RKO (cell line): ENCODE data around the gene C8A.

Source experiments
- DNase-seq: peaks from one replicate; pipeline ENCODE4 v3.0.0-alpha.2; 2016; ENCODE audit warnings: low spot score

The C8A gene

DNA sequence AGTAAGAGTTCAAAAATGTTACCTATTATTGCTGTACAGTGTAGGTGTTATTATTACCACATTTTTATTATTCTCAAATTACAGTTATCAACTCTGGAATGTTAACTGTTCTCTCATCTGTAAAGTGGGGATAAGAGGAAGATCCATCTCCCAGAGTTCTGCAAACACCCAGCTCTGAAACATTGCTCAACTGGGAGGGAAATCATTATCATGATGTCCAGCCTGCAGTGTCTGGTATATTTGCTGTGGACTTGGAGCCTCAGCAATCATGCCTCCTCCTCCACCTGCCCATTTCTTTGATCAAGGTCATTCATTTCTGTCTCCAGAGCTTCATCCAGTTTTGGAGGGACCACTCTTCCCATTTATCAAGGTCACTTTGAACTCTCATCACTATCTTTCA is 39.4 kb downstream of the C8A start:
- no peak for DNase-seq

DNA sequence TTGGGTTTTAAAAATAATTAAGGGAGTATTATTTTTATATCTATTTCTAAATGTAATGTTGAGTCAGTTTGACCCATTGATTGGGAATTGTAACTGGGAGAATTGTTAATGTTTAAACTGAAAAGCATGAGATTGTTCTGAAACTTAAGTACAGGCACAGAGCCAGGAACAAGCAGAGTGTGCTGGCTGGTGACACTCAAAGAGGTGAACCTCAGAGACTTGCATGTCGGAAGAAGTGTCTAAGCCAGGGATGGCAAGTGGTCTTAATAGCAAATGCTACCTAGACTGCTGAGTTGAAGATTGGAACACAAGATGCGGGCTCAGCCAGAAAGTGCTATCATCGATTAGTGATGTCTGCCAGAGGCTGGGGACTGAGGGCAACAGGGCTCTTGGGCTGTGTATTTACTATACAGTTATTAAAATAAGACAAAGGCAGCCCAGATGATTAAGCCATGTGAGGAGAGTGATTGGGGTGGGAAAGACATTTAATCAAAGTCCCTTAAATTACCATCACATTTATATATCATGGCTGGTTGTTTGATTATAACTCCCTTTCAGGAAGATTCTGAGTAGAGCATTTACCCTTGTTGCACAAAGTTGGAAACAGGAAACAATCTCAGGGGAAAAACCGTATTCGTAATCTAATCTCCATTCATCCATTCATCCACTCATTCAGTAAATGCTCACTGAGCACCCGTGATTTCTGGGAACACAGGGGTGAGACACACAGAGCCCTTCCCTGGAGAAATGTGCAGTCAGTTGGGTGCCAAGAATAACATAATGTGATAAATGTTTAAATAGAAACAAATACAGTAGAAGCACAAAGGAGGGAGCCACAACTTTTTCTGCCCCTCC is 42.8 kb downstream of the C8A start:
- no peak for DNase-seq

DNA sequence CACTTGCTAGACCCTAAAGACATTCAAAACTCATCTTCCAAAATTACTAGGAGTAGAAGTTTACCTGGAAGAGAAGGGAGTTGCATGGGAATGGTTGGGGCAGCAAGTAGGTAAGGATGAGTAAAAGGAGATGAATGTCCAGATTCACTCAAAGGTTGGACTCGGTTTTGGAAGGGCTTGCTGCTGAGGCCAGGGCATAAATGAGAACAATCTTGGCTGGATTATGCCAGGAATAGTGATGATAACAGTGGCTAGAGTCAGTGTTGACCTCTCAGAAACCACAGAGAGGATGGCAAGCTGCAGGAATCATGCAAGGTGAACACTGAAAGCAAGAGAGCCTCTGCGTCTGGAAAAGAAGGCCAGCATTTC is 43.4 kb downstream of the C8A start:
- no peak for DNase-seq

DNA sequence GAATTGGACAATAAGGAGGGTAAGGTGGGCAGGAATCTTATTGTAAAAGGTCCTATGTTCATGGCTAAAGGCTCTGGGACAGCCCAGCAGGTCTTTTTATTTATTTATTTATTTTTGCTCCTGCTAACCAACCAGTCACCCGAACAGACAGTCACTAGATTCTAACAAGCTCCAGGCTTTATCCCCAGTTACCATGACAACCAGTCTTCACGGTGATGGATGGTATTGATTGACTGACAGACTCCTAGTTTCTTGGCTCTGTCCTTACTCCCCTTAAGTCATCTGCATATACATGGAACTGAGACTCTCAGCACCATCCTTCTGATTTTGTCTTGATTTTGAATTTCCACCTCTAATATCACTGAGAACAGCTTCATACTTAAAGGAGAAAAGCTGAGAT is 44.3 kb downstream of the C8A start:
- no peak for DNase-seq

DNA sequence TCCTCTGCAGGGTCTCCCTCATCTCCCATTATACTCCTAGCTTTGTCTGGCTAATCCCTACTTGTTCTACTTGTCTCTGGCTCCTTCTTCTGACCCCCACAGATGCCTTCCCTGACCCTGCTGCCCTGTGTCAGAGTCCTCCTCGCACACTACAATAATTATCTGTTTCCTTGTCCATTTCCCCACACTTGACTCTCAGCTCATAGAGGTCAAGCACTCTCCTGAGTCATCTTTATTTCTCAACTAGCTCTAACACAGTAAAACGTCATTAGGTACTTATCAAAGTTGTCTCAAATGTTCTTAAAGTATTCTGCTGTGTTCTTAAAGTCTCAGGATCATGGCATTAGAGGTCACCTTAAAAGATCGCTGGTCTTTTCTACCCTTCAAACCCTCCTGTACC is 47.1 kb downstream of the C8A start:
- DNase-seq = no peak

DNA sequence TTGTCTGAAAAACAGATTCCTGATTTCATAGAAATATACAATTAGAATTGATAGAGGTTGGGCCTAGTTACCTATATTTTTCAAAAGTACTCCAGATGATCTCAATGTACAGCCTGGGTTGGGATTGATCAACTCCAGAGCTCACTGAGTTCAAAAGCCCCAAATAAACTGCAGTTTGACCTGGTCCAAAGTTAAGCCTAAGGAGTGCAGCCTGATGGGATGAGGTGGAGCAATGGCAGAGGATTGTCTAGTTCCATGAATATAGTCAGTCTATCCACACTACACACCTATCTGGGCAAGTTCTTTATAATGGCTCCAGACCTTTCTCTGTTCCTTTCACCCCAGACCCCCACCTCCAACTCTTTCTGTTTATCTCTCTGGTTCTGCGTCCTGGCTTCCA is 49.2 kb downstream of the C8A start:
- DNase-seq = no peak

DNA sequence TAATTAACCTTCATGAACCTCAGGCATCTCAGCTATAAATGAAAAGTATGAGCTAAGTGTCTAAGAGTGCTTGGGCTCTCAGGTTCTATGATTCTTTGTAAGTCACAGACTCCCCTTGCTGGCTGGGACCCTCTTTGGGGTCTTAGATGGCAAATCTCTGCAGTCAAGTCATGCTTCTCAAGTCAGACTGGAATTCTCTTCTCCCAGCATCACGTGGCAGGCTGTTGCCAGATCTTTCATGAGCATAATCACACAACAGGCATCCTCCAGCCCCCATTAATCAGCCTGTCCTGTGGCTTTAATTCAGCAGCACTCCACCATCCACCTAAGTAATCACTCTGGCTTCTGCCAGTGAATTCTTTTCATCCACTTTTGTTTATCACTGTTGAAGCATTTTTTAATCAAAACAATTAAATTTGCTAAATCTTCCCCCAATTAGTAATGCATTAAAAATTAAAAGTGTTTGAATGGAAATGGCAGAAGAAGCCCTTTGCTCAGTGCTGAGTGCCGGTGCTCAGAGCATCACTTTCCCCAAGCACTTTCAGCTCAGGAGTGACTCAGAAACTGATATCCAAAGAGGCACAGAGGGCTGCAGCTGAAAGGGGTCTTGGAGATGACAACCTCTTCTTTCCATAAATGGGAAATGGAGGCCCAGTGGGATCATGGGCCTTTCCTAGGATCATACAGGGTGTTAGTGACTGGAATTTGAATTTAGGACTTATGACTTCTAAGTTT is 50.2 kb downstream of the C8A start:
- DNase-seq = no peak

DNA sequence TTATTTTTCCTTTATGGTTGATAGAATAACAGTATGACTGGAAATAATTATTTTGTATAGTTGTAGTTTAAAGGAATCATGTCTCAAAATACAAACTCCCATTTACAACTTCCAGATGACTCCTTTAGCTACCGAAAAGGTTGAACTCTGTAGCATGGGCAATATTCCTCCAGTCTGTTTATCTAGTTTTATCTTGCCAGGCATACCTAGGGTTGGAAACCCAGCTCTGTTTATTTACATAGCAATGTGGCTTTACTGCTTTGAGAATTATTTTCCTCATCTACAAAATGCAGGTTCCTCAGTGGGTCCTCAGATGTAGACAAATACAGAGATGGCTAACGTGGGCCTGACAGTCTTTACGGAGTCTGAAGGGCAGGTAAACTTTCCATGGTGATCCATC is 51.1 kb downstream of the C8A start:
- DNase-seq = no peak

DNA sequence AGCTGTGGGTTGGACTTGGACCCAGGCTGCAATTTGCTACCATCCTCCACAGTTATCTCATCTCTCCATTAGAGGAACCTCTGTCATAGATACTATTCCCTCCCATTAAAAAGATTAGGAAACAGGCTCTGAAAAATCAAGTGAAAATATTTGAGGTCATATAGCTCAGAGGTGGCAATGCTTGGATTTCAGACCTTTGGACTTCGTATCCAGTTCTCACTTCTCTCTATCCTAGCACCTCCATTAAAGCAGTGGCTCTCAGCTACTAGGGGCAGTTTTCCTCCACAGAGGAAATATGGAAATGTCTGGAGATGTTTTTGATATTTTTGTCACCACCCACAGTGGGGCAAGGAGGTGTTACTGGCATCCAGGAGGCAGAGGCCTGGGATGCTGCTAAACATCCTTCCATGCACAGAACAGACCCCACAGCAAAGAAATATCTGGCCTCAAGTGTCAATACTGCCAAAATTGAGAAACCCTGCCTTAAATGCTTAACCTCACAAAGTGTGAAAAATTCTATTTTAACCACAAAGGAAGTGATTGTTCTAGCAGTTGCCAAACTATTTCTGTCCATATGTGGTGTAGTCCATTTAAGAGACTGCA is 54.1 kb downstream of the C8A start:
- no peak for DNase-seq

DNA sequence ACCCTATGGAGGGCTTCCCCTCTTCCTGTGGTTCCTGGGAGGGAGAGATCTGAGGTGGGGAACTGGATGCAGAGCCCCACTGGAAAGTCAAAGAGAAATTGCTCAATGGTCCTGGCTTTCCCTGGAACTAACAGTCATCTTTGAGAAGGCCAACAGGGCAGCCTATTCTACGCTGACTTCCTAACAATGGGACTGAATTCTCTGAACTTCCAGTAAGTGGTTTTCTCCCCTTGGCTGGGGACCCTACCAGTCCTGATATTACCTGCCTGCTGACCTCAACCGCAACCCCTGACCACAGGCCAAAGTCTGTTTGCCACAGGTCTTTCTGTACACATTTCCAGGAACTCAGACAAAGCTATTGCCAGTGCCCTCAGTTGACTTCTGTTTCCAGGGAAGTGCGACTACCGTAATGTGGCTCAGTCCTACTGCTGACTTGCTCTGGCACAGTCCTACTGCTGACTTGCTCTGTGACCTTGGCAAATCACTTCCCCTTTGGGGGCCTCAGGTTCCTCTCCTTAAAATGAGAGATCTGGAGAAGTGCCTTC is 55.9 kb downstream of the C8A start:
- DNase-seq = no peak

DNA sequence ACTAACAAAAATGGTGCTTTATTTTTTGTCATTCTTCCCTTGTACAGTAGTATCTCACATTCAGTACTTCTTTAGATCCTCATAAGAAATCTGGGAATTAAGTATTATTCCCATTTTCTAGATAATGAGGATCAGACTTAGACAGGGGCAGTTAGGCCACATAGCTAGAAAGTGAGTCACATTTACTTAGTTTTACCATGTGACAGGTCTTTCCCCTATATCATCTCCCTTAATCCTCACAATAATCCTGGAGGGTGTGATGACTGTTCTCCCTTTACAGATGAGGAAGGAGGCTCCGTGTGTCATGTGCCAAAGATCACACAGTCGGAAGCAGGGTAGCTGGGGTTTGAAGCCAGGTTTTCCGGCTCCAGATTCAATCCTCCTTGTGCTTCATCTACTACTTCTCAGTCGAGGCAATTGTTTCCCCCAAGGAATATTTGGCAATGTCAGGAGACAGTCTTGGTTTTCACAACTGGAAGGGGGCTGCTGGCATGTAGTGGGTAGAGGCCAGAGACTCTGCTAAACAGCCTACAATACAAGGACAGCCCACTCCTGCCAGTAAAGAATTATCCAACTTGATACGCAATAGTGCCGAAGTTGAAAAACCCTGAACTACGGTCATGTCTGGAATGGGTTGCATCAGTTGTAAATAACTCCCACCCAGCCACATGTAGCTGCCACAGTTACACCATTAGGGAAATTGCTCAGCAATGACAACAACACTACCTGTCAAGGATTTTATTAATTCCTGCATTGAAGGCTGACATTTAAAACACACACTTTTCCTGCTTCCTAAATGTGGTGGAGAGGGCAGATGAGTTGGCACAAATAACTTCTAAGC is 56.7 kb downstream of the C8A start:
- peak; percentile 13 for DNase-seq

DNA sequence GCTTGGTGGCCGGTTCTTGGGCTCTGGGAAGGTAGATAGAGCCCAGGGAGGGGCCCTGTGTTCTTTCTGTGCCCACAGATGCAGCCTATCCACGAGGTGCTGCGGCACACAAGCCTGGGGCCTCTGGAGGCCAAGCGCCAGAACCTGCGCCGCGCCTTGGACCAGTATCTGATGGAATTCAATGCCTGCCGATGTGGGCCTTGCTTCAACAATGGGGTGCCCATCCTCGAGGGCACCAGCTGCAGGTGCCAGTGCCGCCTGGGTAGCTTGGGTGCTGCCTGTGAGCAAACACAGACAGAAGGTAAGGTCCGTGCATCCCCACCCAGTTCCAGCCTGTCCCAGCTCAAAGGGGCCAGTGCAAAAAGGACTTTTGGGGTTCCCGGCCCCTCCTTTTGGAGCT is 57.7 kb downstream of the C8A start:
- no peak for DNase-seq

DNA sequence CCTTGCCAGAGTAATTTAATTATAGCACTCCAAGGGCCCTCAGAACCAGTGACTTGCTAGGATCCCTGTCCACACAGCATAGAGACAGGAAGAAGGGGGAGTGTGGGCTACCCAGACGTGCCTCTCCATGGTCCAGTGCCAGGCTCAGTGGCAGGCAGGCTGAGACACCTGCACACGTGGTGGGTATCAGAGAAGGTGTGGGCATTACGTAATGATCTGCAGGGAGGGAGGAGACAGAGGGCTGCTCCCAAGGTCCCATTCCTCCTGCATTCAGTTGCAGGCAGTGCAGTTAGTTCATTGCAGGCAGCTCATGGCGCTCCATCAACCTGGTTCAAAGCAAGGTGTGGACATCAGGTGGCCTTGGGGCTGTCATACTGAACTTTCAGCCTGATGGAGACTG is 61.4 kb downstream of the C8A start:
- DNase-seq = no peak

DNA sequence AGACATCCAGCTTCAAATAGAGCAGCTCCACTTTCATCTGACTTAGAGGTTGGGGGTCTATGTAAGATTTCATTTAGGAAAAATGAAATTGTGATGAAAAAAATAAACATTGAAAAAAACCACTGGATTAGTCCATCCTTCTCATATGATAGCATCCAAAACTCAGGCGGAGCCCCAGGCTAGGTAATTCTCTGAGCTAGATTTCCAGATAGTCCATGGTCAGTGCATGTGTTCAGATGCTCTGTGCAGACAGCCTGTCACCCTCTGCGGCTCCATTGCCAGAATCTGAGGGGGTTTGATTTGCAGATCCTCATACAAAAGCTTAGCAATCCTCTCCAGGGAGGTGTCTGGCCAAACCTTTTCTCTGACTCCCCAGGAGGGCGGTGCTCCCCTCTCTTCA is 62.0 kb downstream of the C8A start:
- no peak for DNase-seq

DNA sequence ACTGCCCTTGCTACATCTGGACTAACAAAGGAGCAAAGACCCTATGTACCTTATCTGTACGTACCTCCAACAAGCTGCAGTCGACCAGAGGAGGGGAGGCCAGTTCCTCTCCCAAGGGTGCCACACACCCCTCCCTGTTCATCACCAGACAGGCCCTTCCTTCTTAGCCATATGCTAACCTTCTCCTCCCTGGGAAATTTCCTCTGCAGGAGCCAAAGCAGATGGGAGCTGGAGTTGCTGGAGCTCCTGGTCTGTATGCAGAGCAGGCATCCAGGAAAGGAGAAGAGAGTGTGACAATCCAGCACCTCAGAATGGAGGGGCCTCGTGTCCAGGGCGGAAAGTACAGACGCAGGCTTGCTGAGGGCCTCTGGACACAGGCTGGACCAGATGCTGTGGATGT is 62.8 kb downstream of the C8A start:
- no peak for DNase-seq

DNA sequence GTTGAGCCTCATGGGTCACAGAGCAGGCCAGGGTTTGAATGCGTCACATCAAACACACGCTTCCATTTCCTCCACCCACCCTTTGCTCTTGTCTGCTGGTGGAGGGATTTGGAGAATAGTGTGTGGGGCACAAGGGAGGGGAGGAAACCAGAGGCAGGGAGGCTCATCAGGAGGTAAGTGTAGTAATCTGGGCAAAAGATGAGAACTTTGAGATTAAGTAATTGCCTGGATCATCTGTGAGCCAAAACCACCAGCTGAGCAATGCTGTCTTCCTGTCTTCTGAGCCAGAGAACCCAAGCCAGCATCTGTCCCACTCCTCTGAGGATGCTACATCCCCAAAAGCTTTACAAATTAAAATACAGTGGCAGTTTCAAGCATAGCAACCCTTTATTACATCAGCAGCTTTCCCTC is 66.0 kb downstream of the C8A start:
- no peak for DNase-seq

DNA sequence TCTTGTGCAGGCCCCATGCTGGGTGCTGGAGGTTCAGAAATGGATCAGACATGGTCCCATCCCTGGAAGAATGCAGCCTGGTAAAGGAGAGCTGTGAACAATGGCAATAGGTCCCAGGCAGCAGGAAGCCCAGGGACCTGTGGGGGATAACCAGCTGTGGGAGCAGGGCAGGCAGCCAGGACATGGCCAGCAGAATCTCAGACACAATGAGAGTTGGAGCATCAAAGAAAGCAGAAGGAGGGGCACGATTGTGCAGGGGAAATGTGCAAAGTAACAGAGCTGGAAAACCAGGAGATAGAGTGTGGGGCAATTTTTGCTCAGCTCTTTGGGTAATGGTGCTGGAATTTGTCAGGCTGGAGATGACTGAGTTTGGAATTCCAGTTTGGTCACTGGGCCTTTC is 66.9 kb downstream of the C8A start:
- DNase-seq = no peak

DNA sequence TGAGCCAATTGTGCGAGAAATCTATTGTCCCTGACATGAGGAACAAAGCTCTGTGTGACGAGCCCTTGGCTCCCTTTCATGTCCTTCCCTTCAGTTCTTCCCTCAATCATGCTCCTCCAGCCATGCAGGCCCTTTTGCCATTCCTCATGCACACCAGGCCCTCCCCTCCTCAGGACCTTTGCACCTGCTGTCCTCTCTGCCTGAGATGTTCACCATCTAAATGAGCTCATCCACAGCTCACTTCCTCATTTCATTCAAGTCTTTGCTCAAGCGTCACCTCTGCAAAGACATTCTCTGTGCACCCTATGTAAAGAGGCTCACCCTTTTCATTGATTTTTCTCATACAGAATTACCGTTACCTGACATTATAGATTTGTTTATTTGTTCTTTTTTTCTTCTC is 67.5 kb downstream of the C8A start:
- DNase-seq = no peak

DNA sequence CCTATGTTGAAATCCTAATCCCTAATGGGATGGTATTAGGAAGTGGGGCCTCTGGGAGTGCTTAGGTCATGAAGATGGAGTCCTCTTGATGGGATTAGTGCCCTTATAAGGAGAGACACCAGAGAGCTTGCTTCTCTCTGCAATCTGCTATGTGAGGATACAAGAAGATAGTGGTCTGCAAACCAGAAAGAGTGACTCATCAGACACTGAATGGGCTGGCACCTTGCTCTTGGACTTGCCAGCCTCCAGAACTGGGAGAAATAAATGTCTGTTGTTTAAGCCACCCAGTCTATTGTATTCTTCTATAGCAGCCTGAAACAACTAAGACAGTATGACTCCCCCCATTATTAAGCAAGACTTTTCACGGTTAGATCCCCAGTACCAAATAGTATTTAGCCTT is 67.9 kb downstream of the C8A start:
- DNase-seq = no peak

DNA sequence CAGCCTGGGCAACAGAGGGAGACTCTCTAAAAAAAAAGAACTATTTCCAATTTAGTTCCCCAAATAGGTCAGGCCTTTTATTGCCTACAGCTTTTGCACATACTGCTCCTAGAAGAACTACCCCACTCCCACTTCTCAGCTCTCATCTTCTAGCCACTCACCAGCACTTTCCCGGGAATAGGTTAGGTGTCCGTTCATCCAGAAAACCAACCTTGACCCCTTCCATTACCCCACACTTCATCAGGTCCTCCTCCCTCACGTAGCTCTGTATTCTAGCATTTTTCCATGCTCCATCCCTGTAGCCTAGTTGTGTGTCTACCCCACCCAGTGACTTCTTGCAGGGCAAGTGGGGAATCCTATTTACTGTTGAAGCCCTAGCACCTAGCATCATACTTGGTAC is 68.6 kb downstream of the C8A start:
- DNase-seq = no peak

DNA sequence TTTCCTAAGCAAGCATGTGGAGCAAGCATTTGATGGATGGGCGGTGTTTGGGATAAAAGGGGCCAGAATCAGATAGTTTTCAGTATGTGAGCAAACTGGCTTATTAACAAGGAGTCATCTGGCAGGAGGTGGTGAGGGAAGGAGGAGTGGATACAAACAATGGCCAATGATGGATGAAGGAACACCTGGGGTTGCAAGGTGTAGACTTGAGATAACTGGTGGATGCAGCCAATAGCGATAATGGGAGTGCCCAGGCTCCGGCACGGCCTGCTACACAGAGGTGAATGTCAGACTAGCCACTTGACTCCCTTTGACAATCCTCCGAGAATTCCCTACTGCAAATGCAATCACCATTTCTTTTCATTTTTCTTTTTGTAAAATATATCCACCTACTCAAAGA is 69.5 kb downstream of the C8A start:
- no peak for DNase-seq

DNA sequence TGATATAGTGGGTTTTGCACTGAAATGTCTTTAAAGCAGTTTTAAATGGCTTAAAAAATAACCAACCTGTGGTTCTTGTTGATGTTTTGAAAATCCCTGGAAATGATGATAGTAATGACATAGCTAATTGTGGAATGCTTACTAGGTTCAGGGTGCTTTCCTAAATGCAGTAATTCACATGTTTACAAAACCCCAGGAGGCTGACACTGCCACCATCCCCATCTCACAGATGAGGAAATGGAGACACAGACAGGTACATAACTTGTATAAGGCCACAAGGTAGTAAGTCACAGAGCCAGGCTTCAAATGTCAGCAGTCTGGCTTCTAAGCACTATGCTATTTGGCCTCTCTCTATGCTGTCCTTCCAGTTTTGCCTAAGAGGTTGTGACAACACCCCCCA is 70.6 kb downstream of the C8A start:
- DNase-seq = no peak
